Trophoblast cell (in vitro differentiated cells and primary cell): ENCODE measurements around the gene DAB1.

Experiments used
- DNase-seq, 2 donors: peaks; one replicate each; pipeline ENCODE4 v3.0.0-alpha.2; 2016
- H2AFZ ChIP-seq: 2 replicates; pipeline ENCODE4 v1.6.1; 2013; ENCODE audit warnings: low read length, moderate library complexity, mild to moderate bottlenecking; ENCODE audit not compliant: insufficient read depth, poor library complexity
- H2AK5ac ChIP-seq: 2 replicates; pipeline ENCODE4 v1.6.1; 2013; ENCODE audit warnings: mild to moderate bottlenecking, low read length
- H2BK120ac ChIP-seq: 2 replicates; pipeline ENCODE4 v1.6.1; 2013; ENCODE audit warnings: low read length, mild to moderate bottlenecking, moderate library complexity; ENCODE audit not compliant: insufficient read depth, poor library complexity
- H2BK12ac ChIP-seq: 2 replicates; pipeline ENCODE4 v1.6.1; 2013; ENCODE audit warnings: mild to moderate bottlenecking, low read length, moderate library complexity
- H2BK5ac ChIP-seq: 2 replicates; pipeline ENCODE4 v1.6.1; 2013; ENCODE audit warnings: low read length, low read depth, moderate library complexity, mild to moderate bottlenecking; ENCODE audit not compliant: poor library complexity
- H3K14ac ChIP-seq: 2 replicates; pipeline ENCODE4 v1.6.1; 2013; ENCODE audit warnings: mild to moderate bottlenecking, low read length
- H3K18ac ChIP-seq: 2 replicates; pipeline ENCODE4 v1.6.1; 2013; ENCODE audit warnings: mild to moderate bottlenecking, low read length
- H3K23ac ChIP-seq: 2 replicates; pipeline ENCODE4 v1.6.1; 2013; ENCODE audit warnings: low read length
- H3K27ac ChIP-seq: 2 replicates; pipeline ENCODE4 v1.5.1; 2013; ENCODE audit warnings: low read depth, mild to moderate bottlenecking, inconsistent platforms, low read length, moderate library complexity
- H3K27me3 ChIP-seq: 2 replicates; pipeline ENCODE4 v1.6.1; 2013; ENCODE audit warnings: inconsistent platforms, mild to moderate bottlenecking, low read length, moderate library complexity; ENCODE audit not compliant: insufficient read depth
- H3K36me3 ChIP-seq, 2 experiments: 1 replicate in 1 of 2; 2 replicates in 1 of 2; pipeline ENCODE4 v1.6.1; 2013; ENCODE audit warnings: low read length in 2 of 2, mild to moderate bottlenecking in 2 of 2, moderate library complexity in 1 of 2; ENCODE audit not compliant: insufficient read depth in 2 of 2, control insufficient read depth in 1 of 2
- H3K4ac ChIP-seq: 2 replicates; pipeline ENCODE4 v1.6.1; 2013; ENCODE audit warnings: low read depth, mild to moderate bottlenecking, low read length, moderate library complexity
- H3K4me1 ChIP-seq, 2 experiments: 1 replicate in 1 of 2; 2 replicates in 1 of 2; pipeline ENCODE4 v1.6.1; 2013; ENCODE audit warnings: low read length in 2 of 2, mild to moderate bottlenecking in 2 of 2, moderate library complexity in 1 of 2; ENCODE audit not compliant: insufficient read depth in 2 of 2, control insufficient read depth in 1 of 2
- H3K4me2 ChIP-seq: 2 replicates; pipeline ENCODE4 v1.6.1; 2013; ENCODE audit warnings: inconsistent platforms, mild to moderate bottlenecking, low read length, moderate library complexity
- H3K4me3 ChIP-seq: 2 replicates; pipeline ENCODE4 v1.5.1; 2013; ENCODE audit warnings: mild to moderate bottlenecking, low read depth, low read length, inconsistent platforms
- H3K79me1 ChIP-seq: one replicate; pipeline ENCODE4 v1.6.1; 2013; ENCODE audit warnings: low read length
- H3K79me2 ChIP-seq: 2 replicates; pipeline ENCODE4 v1.6.1; 2013; ENCODE audit warnings: low read length, mild to moderate bottlenecking; ENCODE audit not compliant: control insufficient read depth, insufficient read depth, poor library complexity
- H3K9ac ChIP-seq: 2 replicates; pipeline ENCODE4 v1.6.1; 2013; ENCODE audit warnings: mild to moderate bottlenecking, low read length
- H3K9me3 ChIP-seq: 2 replicates; pipeline ENCODE4 v1.6.1; 2013; ENCODE audit warnings: low read depth, mild to moderate bottlenecking, control low read depth, inconsistent platforms, low read length; ENCODE audit not compliant: insufficient read depth
- H4K12ac ChIP-seq: 2 replicates; pipeline ENCODE4 v1.6.1; 2013; ENCODE audit warnings: low read depth, mild to moderate bottlenecking, low read length, moderate library complexity
- H4K8ac ChIP-seq: 2 replicates; pipeline ENCODE4 v1.6.1; 2013; ENCODE audit warnings: low read depth, mild to moderate bottlenecking, low read length, moderate library complexity
- H4K91ac ChIP-seq: one replicate; pipeline ENCODE4 v1.6.1; 2013; ENCODE audit warnings: low read depth, mild to moderate bottlenecking, low read length, moderate library complexity
- WGBS: extraction: QIAGEN DNeasy Blood & Tissue Kit; methylation state at CpG from one replicate; pipeline ENCODE4 v1.1.7; 2013; ENCODE audit warnings: missing lambda C conversion rate; ENCODE audit not compliant: insufficient read length, insufficient coverage; ENCODE audit errors: extremely low coverage; 5-methylcytosine and 5-hydroxymethylcytosine counted together

Gene DAB1

GRCh38 chr1:57321776-57322175 is 102.1 kb downstream of the DAB1 start:
- Histone ChIP-seq H3K4me3 (no peak overlapping the region), H2BK5ac (no peak overlapping the region), H3K23ac (no peak overlapping the region), H3K36me3 (no peaks in the 10 kb centered on the region), H2BK12ac (no peak overlapping the region), H3K18ac (no peak overlapping the region), H3K4me1 (peaks cover 2 to 4% of the 10 kb centered on the region in 2 experiments), H3K27me3 (no peaks in the 10 kb centered on the region), H2AK5ac (no peak overlapping the region), H3K9me3 (no peaks in the 10 kb centered on the region), H3K27ac (no peak overlapping the region), H2AFZ (no peak overlapping the region), H3K14ac (no peak overlapping the region), H3K9ac (no peak overlapping the region), H3K4me2 (no peak overlapping the region), H4K8ac (no peak overlapping the region), H2BK120ac (no peak overlapping the region), H4K91ac (no peak overlapping the region), H3K4ac (no peak overlapping the region), H3K79me2 (no peaks in the 10 kb centered on the region), H3K79me1 (no peaks in the 10 kb centered on the region), H4K12ac (no peak overlapping the region)
- no CpG with 5 or more reads among the region's 4 CpGs for WGBS
- no peak for DNase-seq

GRCh38 chr1:57319791-57320190 is 104.1 kb downstream of the DAB1 start:
- Histone ChIP-seq H3K23ac (no peak overlapping the region), H3K4me2 (no peak overlapping the region), H2AFZ (no peak overlapping the region), H2AK5ac (no peak overlapping the region), H3K36me3 (no peaks in the 10 kb centered on the region), H3K79me2 (no peaks in the 10 kb centered on the region), H4K91ac (no peak overlapping the region), H2BK120ac (no peak overlapping the region), H2BK12ac (no peak overlapping the region), H3K4me3 (no peak overlapping the region), H3K27me3 (no peaks in the 10 kb centered on the region), H3K4ac (no peak overlapping the region), H2BK5ac (no peak overlapping the region), H3K4me1 (peaks cover 2 to 4% of the 10 kb centered on the region in 2 experiments), H3K27ac (no peak overlapping the region), H4K12ac (no peak overlapping the region), H3K9ac (no peak overlapping the region), H4K8ac (no peak overlapping the region), H3K9me3 (no peaks in the 10 kb centered on the region), H3K14ac (no peak overlapping the region), H3K18ac (no peak overlapping the region), H3K79me1 (no peaks in the 10 kb centered on the region)
- no CpG with 5 or more reads among the region's 3 CpGs for WGBS
- DNase-seq = no peak

- Histone ChIP-seq H3K23ac (no peak overlapping the region), H2BK5ac (no peak overlapping the region), H3K79me2 (no peaks in the 10 kb centered on the region), H3K4ac (no peak overlapping the region), H3K4me1 (peaks cover 2 to 4% of the 10 kb centered on the region in 2 experiments), H3K4me3 (no peak overlapping the region), H2BK120ac (no peak overlapping the region), H3K27me3 (no peaks in the 10 kb centered on the region), H2BK12ac (no peak overlapping the region), H4K12ac (no peak overlapping the region), H3K9ac (no peak overlapping the region), H2AK5ac (no peak overlapping the region), H2AFZ (no peak overlapping the region), H3K9me3 (no peaks in the 10 kb centered on the region), H3K14ac (no peak overlapping the region), H3K4me2 (no peak overlapping the region), H3K18ac (no peak overlapping the region), H3K27ac (no peak overlapping the region), H3K36me3 (no peaks in the 10 kb centered on the region), H4K91ac (no peak overlapping the region), H4K8ac (no peak overlapping the region), H3K79me1 (no peaks in the 10 kb centered on the region)
- DNase-seq = no peak
- no CpG with 5 or more reads among the region's 4 CpGs for WGBS
Measured at GRCh38 chr1:57319165-57319564, 104.7 kb downstream of the DAB1 start.

GRCh38 chr1:57316861-57317260 is 107.0 kb downstream of the DAB1 start:
- Histone ChIP-seq H4K8ac (no peak overlapping the region), H3K18ac (no peak overlapping the region), H3K4ac (no peak overlapping the region), H2AK5ac (no peak overlapping the region), H3K23ac (no peak overlapping the region), H3K27me3 (no peaks in the 10 kb centered on the region), H3K9me3 (no peaks in the 10 kb centered on the region), H3K14ac (no peak overlapping the region), H4K91ac (no peak overlapping the region), H3K4me3 (no peak overlapping the region), H3K36me3 (no peaks in the 10 kb centered on the region), H2BK120ac (no peak overlapping the region), H3K9ac (no peak overlapping the region), H3K27ac (no peak overlapping the region), H2BK5ac (no peak overlapping the region), H4K12ac (no peak overlapping the region), H2BK12ac (no peak overlapping the region), H3K79me1 (no peaks in the 10 kb centered on the region), H3K4me1 (peaks cover 2 to 4% of the 10 kb centered on the region in 2 experiments), H2AFZ (no peak overlapping the region), H3K4me2 (no peak overlapping the region), H3K79me2 (no peaks in the 10 kb centered on the region)
- WGBS = no CpG with 5 or more reads among the region's 4 CpGs
- DNase-seq = no peak
